ENCODE data around the gene HBS1L.

HBS1L gene

GRCh38 chr6:134999107-134999506, 55.5 kb downstream of the HBS1L start:
- no peak for DNase-seq (ENCODE audit: low spot score)

- DNase-seq (ENCODE audit: low spot score) = no peak
These were observed 57.3 kb downstream of the HBS1L start for GRCh38 chr6:134997133-134997995.

DNA sequence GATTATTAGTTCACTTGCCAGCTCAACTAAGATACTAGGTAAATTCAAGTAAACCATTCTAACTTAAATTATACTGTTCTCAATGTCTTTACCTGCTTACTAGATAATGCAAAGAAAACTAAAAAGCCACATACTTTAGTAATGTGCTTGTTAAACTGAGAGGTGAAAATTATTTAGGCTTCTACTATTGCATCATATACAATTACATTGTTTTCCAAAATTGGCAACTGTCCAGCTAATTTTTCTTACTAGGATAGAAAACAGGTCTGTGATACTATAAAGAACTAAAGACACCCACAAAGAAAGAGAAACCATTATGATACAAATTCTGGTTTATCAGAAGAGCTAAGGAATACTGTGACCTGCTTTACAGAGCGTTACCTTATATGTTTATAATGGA, 59.1 kb downstream of the HBS1L start:
- no peak for DNase-seq (ENCODE audit: low spot score)

- DNase-seq (ENCODE audit: low spot score) = no peak
These were observed 60.2 kb downstream of the HBS1L start for GRCh38 chr6:134994431-134994830.

- no peak for DNase-seq (ENCODE audit: low spot score)
These were observed 62.5 kb downstream of the HBS1L start for GRCh38 chr6:134992155-134992554.

DNA sequence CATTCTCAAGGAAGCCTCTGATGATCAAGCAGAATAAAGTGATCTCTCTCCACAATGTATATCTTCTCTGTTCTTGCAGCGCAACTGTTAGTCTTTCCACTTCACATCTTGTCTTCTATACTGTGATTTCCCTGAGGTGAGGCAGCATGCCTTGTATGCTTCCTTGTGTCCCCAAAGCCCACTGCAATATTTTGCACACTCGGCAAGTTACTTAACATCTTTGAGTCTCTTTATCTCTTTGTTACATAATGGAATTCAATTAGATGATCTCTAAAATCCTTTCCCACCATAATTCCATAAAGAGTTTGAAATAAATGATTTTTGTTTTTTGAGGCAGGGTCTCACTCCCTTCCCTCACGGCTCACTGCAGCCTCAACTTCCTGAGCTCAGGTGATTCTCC, 64.4 kb downstream of the HBS1L start:
- DNase-seq (ENCODE audit: low spot score) = no peak

DNA sequence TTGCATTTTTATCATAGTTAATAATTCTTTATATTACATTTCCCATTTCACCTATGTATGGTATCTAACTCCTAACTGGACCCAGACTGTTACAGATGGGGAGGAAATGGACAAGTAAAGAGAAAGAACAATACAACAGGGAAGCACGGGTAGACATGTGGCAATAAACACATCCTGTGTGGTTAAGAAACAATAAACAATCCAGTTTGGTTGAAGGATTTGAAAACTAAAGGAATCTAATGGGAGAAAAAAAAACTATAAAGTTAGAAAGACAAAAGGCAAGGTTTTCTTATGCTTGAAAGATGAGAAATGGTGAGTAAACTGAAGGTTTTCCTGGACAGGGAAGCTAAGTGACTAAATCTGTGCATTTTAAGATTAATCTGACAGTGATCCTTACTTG, 69.8 kb downstream of the HBS1L start:
- no peak for DNase-seq (ENCODE audit: low spot score)

DNA sequence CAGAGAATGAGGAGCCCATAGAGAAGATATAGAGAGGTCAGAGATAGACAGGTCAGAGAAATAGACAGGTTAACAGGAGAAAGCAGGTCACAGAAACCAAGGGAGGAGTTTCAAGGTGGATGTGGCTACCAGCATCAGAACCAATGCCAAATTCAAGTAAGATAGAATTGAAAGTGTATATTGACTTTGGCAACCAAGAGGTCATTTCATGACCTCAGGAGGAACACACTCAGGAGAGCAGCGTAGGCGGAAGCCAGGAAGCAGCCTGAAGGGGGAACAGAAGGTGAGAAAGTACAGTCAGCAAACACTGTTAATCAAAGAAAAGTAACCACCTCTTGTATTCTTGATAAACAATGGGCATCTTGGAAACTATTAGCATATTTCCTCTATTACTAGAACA, 70.8 kb downstream of the HBS1L start:
- DNase-seq (ENCODE audit: low spot score) = no peak

- no peak for DNase-seq (ENCODE audit: low spot score)
These were observed 72.5 kb downstream of the HBS1L start for GRCh38 chr6:134982161-134982560.

DNA sequence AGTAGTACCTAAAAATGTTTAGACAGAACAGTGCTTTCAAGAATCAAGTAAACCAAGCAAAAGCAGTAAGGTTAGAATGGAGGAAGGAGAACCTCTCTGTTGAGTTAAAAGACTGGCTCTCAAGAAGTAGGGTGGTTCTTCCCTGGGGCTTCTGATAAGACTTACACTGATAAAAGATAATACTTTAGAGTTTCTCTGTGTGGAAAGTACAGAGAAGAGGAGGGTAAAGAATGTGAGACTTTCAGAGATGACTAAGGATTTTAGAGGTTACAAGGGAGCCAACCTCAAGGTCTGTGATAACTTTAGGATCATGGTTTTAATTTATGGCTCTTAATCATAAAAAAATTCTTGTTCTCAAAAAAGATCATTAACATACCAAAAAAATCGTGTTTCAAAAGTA, 73.8 kb downstream of the HBS1L start:
- DNase-seq (ENCODE audit: low spot score) = no peak

DNA sequence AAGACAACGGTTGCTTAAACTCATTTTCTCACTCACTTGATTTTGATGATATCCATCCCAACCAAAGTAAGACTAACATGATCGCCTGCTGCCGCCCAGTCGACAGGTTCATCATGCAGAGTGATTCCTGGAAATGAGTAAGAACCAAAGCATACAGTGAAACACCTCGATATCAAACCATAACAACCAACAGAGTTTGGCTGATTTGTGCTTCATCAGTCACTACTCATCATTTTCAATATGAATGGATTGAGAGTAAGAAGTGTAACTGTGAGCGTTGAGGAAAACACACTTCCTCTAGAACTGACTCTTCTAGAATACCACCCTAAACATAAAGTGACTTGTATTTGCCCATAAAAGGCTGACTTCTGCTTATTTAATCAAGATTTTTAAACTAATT, 75.5 kb downstream of the HBS1L start:
- DNase-seq (ENCODE audit: low spot score) = no peak

DNA sequence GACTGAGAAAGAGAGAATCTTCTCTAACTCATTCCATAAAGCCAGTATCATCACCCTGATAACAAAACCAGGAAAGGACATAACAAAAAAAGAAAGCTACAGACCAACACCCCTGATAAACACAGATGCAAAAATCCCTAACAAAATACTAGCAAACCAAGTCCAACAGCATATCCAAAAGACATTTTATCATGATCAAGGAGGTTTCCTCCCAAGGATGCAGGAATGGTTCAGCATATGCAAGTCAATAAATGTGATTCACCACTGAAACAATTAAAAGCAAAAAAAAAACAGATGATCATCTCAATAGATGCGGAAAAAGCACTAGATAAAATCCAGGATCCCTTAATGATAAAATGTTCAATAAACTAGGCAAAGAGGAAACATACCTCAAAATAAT, 80.3 kb downstream of the HBS1L start:
- no peak for DNase-seq (ENCODE audit: low spot score)

- DNase-seq (ENCODE audit: low spot score) = no peak
These were observed 86.9 kb downstream of the HBS1L start for GRCh38 chr6:134967711-134968110.

GRCh38 chr6:134964451-134965203, 90.0 kb downstream of the HBS1L start:
- no peak for DNase-seq (ENCODE audit: low spot score)

GRCh38 chr6:134962421-134962820, 92.2 kb downstream of the HBS1L start:
- no peak for DNase-seq (ENCODE audit: low spot score)

- DNase-seq (ENCODE audit: low spot score) = no peak
These were observed 93.3 kb downstream of the HBS1L start for GRCh38 chr6:134961366-134961765.

GRCh38 chr6:134959603-134960002, 95.0 kb downstream of the HBS1L start:
- DNase-seq (ENCODE audit: low spot score) = no peak

- DNase-seq (ENCODE audit: low spot score) = no peak
These were observed 97.9 kb downstream of the HBS1L start for GRCh38 chr6:134956676-134957075.

DNA sequence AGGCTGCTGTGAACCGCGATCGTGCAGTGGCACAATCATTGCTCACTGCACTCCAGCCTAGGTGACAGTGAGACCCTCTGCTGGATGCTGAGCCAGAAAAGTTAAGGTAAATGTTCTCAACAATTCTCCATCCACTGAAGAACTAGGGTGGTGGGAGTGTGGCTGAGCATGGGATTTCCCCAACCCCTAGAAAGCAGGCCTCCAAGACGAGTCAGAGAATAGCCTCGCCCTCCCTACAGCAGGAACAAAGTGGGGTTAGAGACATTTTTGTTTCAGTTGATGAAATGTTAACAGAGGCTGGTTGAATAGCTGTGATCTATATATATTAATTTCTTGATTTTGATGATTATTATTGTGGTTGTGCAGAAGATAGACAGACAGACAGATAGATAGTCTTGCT, 98.6 kb downstream of the HBS1L start:
- DNase-seq (ENCODE audit: low spot score) = no peak

DNA sequence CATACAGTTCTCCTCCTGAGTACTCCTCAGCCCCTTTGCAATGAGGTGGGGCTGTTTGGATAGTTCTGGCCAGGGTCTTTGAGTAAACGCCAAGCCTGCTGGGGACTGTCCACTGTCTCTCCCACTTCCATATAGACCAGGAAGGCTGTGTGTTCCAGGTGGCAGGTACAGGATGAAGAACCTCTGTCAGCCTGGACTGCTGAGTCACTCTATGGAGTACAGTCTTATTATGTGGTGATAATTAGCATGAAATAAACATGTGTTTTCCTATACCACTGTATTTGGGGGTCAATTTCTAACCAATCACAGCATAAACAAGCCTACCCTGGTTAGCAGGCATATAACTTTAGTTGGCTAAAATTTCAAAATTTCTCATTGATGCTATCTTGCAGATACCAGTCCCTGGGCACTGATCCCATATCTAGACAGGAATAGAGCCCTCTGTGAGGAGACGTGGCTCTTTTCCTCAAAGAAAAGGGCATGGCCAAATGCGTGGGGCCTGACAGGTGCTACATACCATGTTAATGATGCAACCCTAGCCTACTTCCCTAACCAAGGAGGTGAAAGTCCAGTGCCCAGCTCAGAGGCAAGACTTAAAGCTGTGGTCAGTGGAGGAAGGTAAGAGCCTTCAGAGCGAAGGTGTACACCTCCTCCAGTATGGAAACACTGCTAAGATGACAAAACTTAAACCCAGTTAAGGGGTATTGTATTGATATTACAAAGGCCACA, 100.2 kb downstream of the HBS1L start:
- no peak for DNase-seq (ENCODE audit: low spot score)

GRCh38 chr6:134951494-134952263, 102.9 kb downstream of the HBS1L start:
- no peak for DNase-seq (ENCODE audit: low spot score)

GRCh38 chr6:134950482-134950881, 104.1 kb downstream of the HBS1L start:
- DNase-seq (ENCODE audit: low spot score) = no peak
